OCI-LY1 (cell line): ENCODE results near the gene AXIN1.

Source experiments
- H2AFZ ChIP-seq: fragments of 200-600 bp; sonication (generic), shearing (Covaris generic); 2 replicates; pipeline ENCODE4 v1.6.0; 2014; ENCODE audit warnings: antibody characterized with exemption, mild to moderate bottlenecking, low read length
- H3F3A ChIP-seq: fragments of 200-600 bp; sonication (generic), shearing (Covaris generic); 2 replicates; pipeline ENCODE4 v1.6.0; 2014; ENCODE audit warnings: mild to moderate bottlenecking, antibody characterized with exemption, low read length, moderate library complexity; ENCODE audit not compliant: insufficient read depth
- H3K27ac ChIP-seq: fragments of 200-600 bp; sonication (generic); 2 replicates; pipeline ENCODE4 v1.5.1; 2014; ENCODE audit warnings: low read length, mixed run types, mild to moderate bottlenecking, low read depth; ENCODE audit not compliant: poor library complexity, severe bottlenecking
- H3K27me3 ChIP-seq: fragments of 200-600 bp; sonication (generic); 2 replicates; pipeline ENCODE4 v1.6.0; 2014; ENCODE audit warnings: antibody characterized with exemption, mild to moderate bottlenecking, low read length, moderate library complexity; ENCODE audit not compliant: insufficient read depth
- H3K36me3 ChIP-seq: fragments of 200-600 bp; sonication (generic); 2 replicates; pipeline ENCODE4 v1.6.1; 2014; ENCODE audit warnings: mild to moderate bottlenecking, antibody characterized with exemption, low read length, moderate library complexity, mixed read lengths; ENCODE audit not compliant: insufficient read depth
- H3K4me1 ChIP-seq: fragments of 200-600 bp; sonication (generic); 2 replicates; pipeline ENCODE4 v1.5.1; 2014; ENCODE audit warnings: mild to moderate bottlenecking, low read length, moderate library complexity; ENCODE audit not compliant: insufficient read depth, severe bottlenecking
- H3K4me2 ChIP-seq: fragments of 200-600 bp; sonication (generic), shearing (Covaris generic); 2 replicates; pipeline ENCODE4 v1.6.1; 2014; ENCODE audit warnings: low read length
- H3K4me3 ChIP-seq: fragments of 200-600 bp; sonication (generic); 2 replicates; pipeline ENCODE4 v1.5.1; 2014; ENCODE audit warnings: low read length, low read depth, mild to moderate bottlenecking, mixed read lengths; ENCODE audit not compliant: poor library complexity, severe bottlenecking
- H3K79me2 ChIP-seq: fragments of 200-600 bp; shearing (Covaris generic); 2 replicates; pipeline ENCODE4 v1.6.1; 2016; ENCODE audit warnings: mixed run types, low read length, mixed read lengths; ENCODE audit not compliant: insufficient read depth
- H3K9ac ChIP-seq: fragments of 200-600 bp; sonication (generic), shearing (Covaris generic); 2 replicates; pipeline ENCODE4 v1.6.1; 2014; ENCODE audit warnings: mild to moderate bottlenecking, low read length, mixed read lengths
- H3K9me2 ChIP-seq: fragments of 200-600 bp; sonication (generic), shearing (Covaris generic); 2 replicates; pipeline ENCODE4 v1.6.1; 2014; ENCODE audit warnings: low read depth, mild to moderate bottlenecking, low read length, mixed read lengths
- H3K9me3 ChIP-seq: fragments of 200-600 bp; shearing (Covaris generic); 2 replicates; pipeline ENCODE4 v1.6.1; 2014; ENCODE audit warnings: low read length, mixed read lengths
- H4K20me1 ChIP-seq: fragments of 200-600 bp; sonication (generic), shearing (Covaris generic); 2 replicates; pipeline ENCODE4 v1.6.0; 2016; ENCODE audit warnings: mild to moderate bottlenecking, low read length; ENCODE audit not compliant: insufficient read depth
- CTCF ChIP-seq: fragments of 200-600 bp; sonication (generic), shearing (Covaris generic); IDR thresholded peaks from 2 replicates; pipeline ENCODE4 v1.5.1; 2017; ENCODE audit warnings: mild to moderate bottlenecking, antibody characterized with exemption, low read length, moderate library complexity, mixed read lengths
- EZH2 ChIP-seq: fragments of 200-600 bp; sonication (generic), shearing (Covaris generic); IDR thresholded peaks from 2 replicates; pipeline ENCODE4 v1.8.0; 2017; ENCODE audit warnings: borderline replicate concordance, mixed run types, mild to moderate bottlenecking, antibody characterized with exemption, low read length, moderate library complexity, mixed read lengths

Gene AXIN1

DNA sequence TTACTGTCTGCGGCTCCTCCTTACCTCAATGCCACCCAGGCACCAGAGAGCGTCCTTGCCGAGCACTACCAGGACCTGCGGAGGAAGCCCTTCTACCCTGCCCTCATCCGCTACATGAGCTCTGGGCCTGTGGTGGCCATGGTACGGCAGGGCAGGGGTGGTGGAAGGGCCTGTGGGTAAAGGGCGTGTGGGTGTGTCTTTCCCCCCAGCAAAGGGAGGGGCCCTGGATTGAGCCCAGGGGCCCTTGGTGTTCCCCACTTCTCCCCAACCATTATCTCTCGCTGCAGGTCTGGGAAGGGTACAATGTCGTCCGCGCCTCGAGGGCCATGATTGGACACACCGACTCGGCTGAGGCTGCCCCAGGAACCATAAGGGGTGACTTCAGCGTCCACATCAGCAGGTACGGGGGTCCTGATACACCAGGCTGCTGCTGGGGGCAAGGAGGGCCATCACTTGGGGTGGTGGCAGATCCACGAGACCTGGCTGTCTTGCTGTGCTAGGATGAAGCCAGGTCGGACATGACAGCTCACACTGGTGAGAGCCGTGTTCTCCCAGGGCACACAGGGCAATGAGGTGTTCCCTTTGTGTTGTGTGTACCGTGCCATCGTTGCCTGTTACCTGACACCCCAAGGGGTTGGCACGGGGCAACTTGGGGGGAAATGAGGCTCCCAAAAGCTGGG is 47.0 kb upstream of the AXIN1 start:
- Histone ChIP-seq H3K4me1 (peaks cover 21% of the 10 kb centered on the region), H3K4me2 (peak overlapping the region; percentile 85; the same call in 1 of the 2 replicates), H3K9ac (no peak overlapping the region; the same call in 1 of the 2 replicates), H3K4me3 (peak overlapping the region; percentile 79), H3K9me2 (no peaks in the 10 kb centered on the region), H3K27me3 (no peaks in the 10 kb centered on the region; the same call in 1 of the 2 replicates), H3K36me3 (0 out of 2 replicates have a peak, but pooled peaks cover 3% of the 10 kb centered on the region), H3K79me2 (no peaks in the 10 kb centered on the region), H3K9me3 (no peaks in the 10 kb centered on the region), H3F3A (0 out of 2 replicates have a peak, but pooled peaks cover 13% of the 10 kb centered on the region), H2AFZ (no peak overlapping the region), H4K20me1 (no peaks in the 10 kb centered on the region), H3K27ac (peak overlapping the region; percentile 61)
- TF ChIP-seq CTCF: no peak
- TF ChIP-seq EZH2: no peak

DNA sequence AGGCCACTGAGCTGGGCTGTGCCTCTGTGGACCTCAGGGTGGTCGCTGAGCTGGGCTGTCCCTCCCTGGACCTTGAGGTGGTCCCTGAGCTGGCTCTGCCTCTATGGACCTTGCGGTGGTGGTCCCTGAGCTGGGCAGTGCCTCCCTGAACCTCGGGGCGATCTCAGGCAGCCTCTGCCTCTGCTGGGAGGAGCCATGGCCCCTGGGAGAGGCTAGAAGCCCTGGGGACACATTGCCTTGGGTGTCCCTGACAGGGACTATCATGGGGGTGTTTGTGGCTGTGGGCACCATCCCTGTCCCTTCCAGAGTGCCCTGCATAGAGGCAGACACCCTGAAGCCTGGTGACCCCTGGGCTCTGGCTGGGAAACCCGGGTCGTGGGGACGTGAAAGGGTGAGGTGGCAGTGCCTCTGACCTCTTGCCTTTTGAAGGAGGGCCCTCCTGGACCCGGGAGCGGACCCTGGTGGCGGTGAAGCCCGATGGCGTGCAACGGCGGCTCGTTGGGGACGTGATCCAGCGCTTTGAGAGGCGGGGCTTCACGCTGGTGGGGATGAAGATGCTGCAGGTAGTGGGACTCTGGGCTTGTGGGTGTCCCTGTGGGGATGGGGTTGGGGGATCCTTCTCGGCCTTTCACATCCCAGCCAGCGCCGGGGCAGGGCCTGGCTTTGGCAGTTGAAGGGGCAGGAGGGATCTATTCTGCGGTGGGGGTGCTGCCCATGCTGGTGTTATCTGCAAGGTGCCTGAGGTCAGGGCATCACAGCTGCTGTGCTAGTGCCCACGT is 46.2 kb upstream of the AXIN1 start:
- Histone ChIP-seq H3K9ac (no peak overlapping the region), H4K20me1 (no peaks in the 10 kb centered on the region), H3K27ac (peak overlapping the region; percentile 24), H3K4me2 (no peak overlapping the region; the same call in 1 of the 2 replicates), H2AFZ (no peak overlapping the region), H3K9me2 (no peaks in the 10 kb centered on the region), H3K4me1 (peaks cover 21% of the 10 kb centered on the region), H3K9me3 (no peaks in the 10 kb centered on the region), H3K27me3 (no peaks in the 10 kb centered on the region; the same call in 1 of the 2 replicates), H3K79me2 (no peaks in the 10 kb centered on the region), H3K4me3 (no peak overlapping the region), H3F3A (0 out of 2 replicates have a peak, but pooled peaks cover 13% of the 10 kb centered on the region), H3K36me3 (0 out of 2 replicates have a peak, but pooled peaks cover 3% of the 10 kb centered on the region)
- TF ChIP-seq CTCF: no peak
- TF ChIP-seq EZH2: no peak

- H3K27ac ChIP-seq: peak overlapping the region; percentile 24
- no peaks in the 10 kb centered on the region; the same call in 1 of the 2 replicates for H3K27me3 ChIP-seq
- 0 out of 2 replicates have a peak, but pooled peaks cover 3% of the 10 kb centered on the region for H3K36me3 ChIP-seq
- no peak overlapping the region for H3K4me3 ChIP-seq
- H3F3A ChIP-seq: 0 out of 2 replicates have a peak, but pooled peaks cover 13% of the 10 kb centered on the region
- no peak overlapping the region; the same call in 1 of the 2 replicates for H3K4me2 ChIP-seq
- no peaks in the 10 kb centered on the region for H3K79me2 ChIP-seq
- H3K9me3 ChIP-seq: no peaks in the 10 kb centered on the region
- TF ChIP-seq EZH2: no peak
- peak; percentile 36; the same call in 1 of the 2 replicates for TF ChIP-seq CTCF
- H3K9ac ChIP-seq: no peak overlapping the region
- H2AFZ ChIP-seq: no peak overlapping the region
- no peaks in the 10 kb centered on the region for H3K9me2 ChIP-seq
- H4K20me1 ChIP-seq: no peaks in the 10 kb centered on the region
- H3K4me1 ChIP-seq: peaks cover 21% of the 10 kb centered on the region
Measured at GRCh38 chr16:397736-398332, 45.3 kb upstream of the AXIN1 start.
